GF-D8 (cell line): Measurements from ENCODE around the gene SAXO2.
"Not testable (repeated sequence)": the region's sequence is repeated elsewhere in the genome, so short reads cannot be mapped to it uniquely, and the experiment has no call there.

ENCODE experiments used
- DNase-seq: peaks from one replicate; lab custom pipeline; 2025; lab: John Stamatoyannopoulos, UW

The SAXO2 gene

GRCh38 chr15:82333603-82334553, 71.3 kb downstream of the SAXO2 start:
- DNase-seq: not testable (repeated sequence)
